NCI-H69 (cell line): Measurements from ENCODE around the gene VWA3B.
"Not testable (repeated sequence)": the region's sequence is repeated elsewhere in the genome, so short reads cannot be mapped to it uniquely, and the experiment has no call there.

Experiments
- DNase-seq: peaks from one replicate; lab custom pipeline; 2025; lab: John Stamatoyannopoulos, UW

VWA3B gene

GRCh38 chr2:98253461-98254070, 166.6 kb downstream of the VWA3B start:
- no peak for DNase-seq

GRCh38 chr2:98254504-98255059, 167.6 kb downstream of the VWA3B start:
- DNase-seq: no peak

GRCh38 chr2:98258906-98259305, 171.9 kb downstream of the VWA3B start:
- DNase-seq: no peak

- DNase-seq: no peak
These were observed 176.4 kb downstream of the VWA3B start for GRCh38 chr2:98263362-98263761.

- DNase-seq: not testable (repeated sequence)
These were observed 181.3 kb downstream of the VWA3B start for GRCh38 chr2:98268225-98268624.

- DNase-seq: peak; percentile 52
These were observed 182.3 kb downstream of the VWA3B start for GRCh38 chr2:98269274-98269673.

GRCh38 chr2:98269830-98270229, 182.9 kb downstream of the VWA3B start:
- no peak for DNase-seq

GRCh38 chr2:98277162-98277859, 190.3 kb downstream of the VWA3B start:
- peak; percentile 90 for DNase-seq

GRCh38 chr2:98278074-98278473, 191.1 kb downstream of the VWA3B start:
- DNase-seq: no peak

- DNase-seq: no peak
These were observed 193.6 kb downstream of the VWA3B start for GRCh38 chr2:98280376-98281102.

- DNase-seq: no peak
These were observed 194.6 kb downstream of the VWA3B start for GRCh38 chr2:98281607-98282006.

- DNase-seq: no peak
These were observed 195.1 kb downstream of the VWA3B start for GRCh38 chr2:98282109-98282508.

GRCh38 chr2:98293030-98293429, 206.1 kb downstream of the VWA3B start:
- DNase-seq: peak; percentile 89

GRCh38 chr2:98293931-98294687, 207.1 kb downstream of the VWA3B start:
- DNase-seq: peak; percentile 17

GRCh38 chr2:98294711-98295110, 207.7 kb downstream of the VWA3B start:
- DNase-seq: no peak

GRCh38 chr2:98295275-98295674, 208.3 kb downstream of the VWA3B start:
- DNase-seq: peak; percentile 31

GRCh38 chr2:98295721-98296414, 208.9 kb downstream of the VWA3B start:
- no peak for DNase-seq

- no peak for DNase-seq
These were observed 209.5 kb downstream of the VWA3B start for GRCh38 chr2:98296440-98296839.

- DNase-seq: no peak
These were observed 211.1 kb downstream of the VWA3B start for GRCh38 chr2:98297817-98298682.

- DNase-seq: peak; percentile 4
These were observed 211.8 kb downstream of the VWA3B start for GRCh38 chr2:98298683-98299164.
